Left ventricle myocardium inferior (tissue), 1 donor: Measurements from ENCODE around the gene NRXN3. TPM values are rescaled to one million over a fixed set of nuclear protein-coding genes. Genes with fewer than 3 reads are reported as not detected.

Experiments
- DNase-seq: peaks from one replicate; pipeline ENCODE4 v3.0.0-alpha.2; 2020
- H3K27ac ChIP-seq: fragments of 200-600 bp; replicated peaks from 2 replicates; pipeline ENCODE4 v1.8.0; 2021
- H3K27me3 ChIP-seq: fragments of 200-600 bp; 2 replicates; pipeline ENCODE4 v1.8.0; 2021; ENCODE audit warnings: low read depth
- H3K36me3 ChIP-seq: fragments of 200-600 bp; 2 replicates; pipeline ENCODE4 v1.8.0; 2021
- H3K4me1 ChIP-seq: fragments of 200-600 bp; 2 replicates; pipeline ENCODE4 v1.8.0; 2021
- H3K4me3 ChIP-seq: fragments of 200-600 bp; 2 replicates; pipeline ENCODE4 v1.8.0; 2021; ENCODE audit warnings: mild to moderate bottlenecking, moderate library complexity
- H3K9me3 ChIP-seq: fragments of 200-600 bp; replicated peaks from 2 replicates; pipeline ENCODE4 v1.8.0; 2021
- CTCF ChIP-seq: fragments of 200-600 bp; IDR thresholded peaks from 2 replicates; pipeline ENCODE4 v1.8.0; 2021; ENCODE audit warnings: antibody characterized with exemption, mild to moderate bottlenecking, borderline replicate concordance
- intact Hi-C: fragments of 100-400 bp; cut with micrococcal nuclease; formaldehyde crosslinking; loops from one replicate; pipeline ENCODE4 v1.11.0; 2022
- total RNA-seq: library from RNA; stranded (reverse); fragmentation: NEBNext Ultra II Directional; extraction: Animal tissue kit (Norgen Biotek cat#: 25700); gene quantifications from one replicate; pipeline ENCODE4 v1.2.1, GENCODE V29; 2021
- donor health status: DM: no; HTN: yes; CAD: no; lungs with severe emphysema.

Gene NRXN3
- total RNA-seq, 1 donor from 2014 or later = 1.2 TPM

GRCh38 chr14:78725086-78725485 is 554.9 kb downstream of the NRXN3 start:
- Histone ChIP-seq H3K36me3 (no peaks in the 10 kb centered on the region), H3K27me3 (no peaks in the 10 kb centered on the region), H3K4me1 (no peaks in the 10 kb centered on the region), H3K4me3 (no peak overlapping the region), H3K9me3 (no peaks in the 10 kb centered on the region), H3K27ac (no peak overlapping the region)
- TF ChIP-seq CTCF = no peak
- intact Hi-C loops = no loop called here
- no peak for DNase-seq

GRCh38 chr14:78737116-78737515 is 566.9 kb downstream of the NRXN3 start:
- TF ChIP-seq CTCF = no peak
- intact Hi-C loops = no loop called here
- no peak overlapping the region for H3K4me3 ChIP-seq
- H3K9me3 ChIP-seq = no peaks in the 10 kb centered on the region
- no peak overlapping the region for H3K27ac ChIP-seq
- no peaks in the 10 kb centered on the region for H3K4me1 ChIP-seq
- H3K36me3 ChIP-seq = no peaks in the 10 kb centered on the region
- DNase-seq = no peak
- H3K27me3 ChIP-seq = peaks cover 8% of the 10 kb centered on the region

GRCh38 chr14:78737601-78738000 is 567.4 kb downstream of the NRXN3 start:
- H3K27me3 ChIP-seq = peaks cover 8% of the 10 kb centered on the region
- H3K4me1 ChIP-seq = no peaks in the 10 kb centered on the region
- no peak for TF ChIP-seq CTCF
- H3K4me3 ChIP-seq = no peak overlapping the region
- intact Hi-C loops = no loop called here
- H3K9me3 ChIP-seq = no peaks in the 10 kb centered on the region
- H3K36me3 ChIP-seq = no peaks in the 10 kb centered on the region
- DNase-seq = no peak
- no peak overlapping the region for H3K27ac ChIP-seq

- Histone ChIP-seq H3K4me1 (no peaks in the 10 kb centered on the region), H3K4me3 (no peak overlapping the region), H3K27ac (no peak overlapping the region), H3K27me3 (no peaks in the 10 kb centered on the region), H3K36me3 (no peaks in the 10 kb centered on the region), H3K9me3 (no peaks in the 10 kb centered on the region)
- no peak for TF ChIP-seq CTCF
- intact Hi-C loops = no loop called here
- no peak for DNase-seq
These were observed 576.0 kb downstream of the NRXN3 start for GRCh38 chr14:78746086-78746595.

GRCh38 chr14:78747813-78748212 is 577.6 kb downstream of the NRXN3 start:
- intact Hi-C loops = no loop called here
- no peak for TF ChIP-seq CTCF
- H3K4me1 ChIP-seq = no peaks in the 10 kb centered on the region
- H3K4me3 ChIP-seq = no peak overlapping the region
- H3K9me3 ChIP-seq = no peaks in the 10 kb centered on the region
- H3K27me3 ChIP-seq = no peaks in the 10 kb centered on the region
- no peak for DNase-seq
- H3K36me3 ChIP-seq = no peaks in the 10 kb centered on the region
- H3K27ac ChIP-seq = no peak overlapping the region
